ENCODE results near the gene CTDSPL. TPM values are rescaled to one million over a fixed set of nuclear protein-coding genes. Genes with fewer than 3 reads are reported as not detected.

CTDSPL gene
- total RNA-seq, 1 experiment from 2014 or later = 81.9 TPM

- TF ChIP-seq, protein P1, sequence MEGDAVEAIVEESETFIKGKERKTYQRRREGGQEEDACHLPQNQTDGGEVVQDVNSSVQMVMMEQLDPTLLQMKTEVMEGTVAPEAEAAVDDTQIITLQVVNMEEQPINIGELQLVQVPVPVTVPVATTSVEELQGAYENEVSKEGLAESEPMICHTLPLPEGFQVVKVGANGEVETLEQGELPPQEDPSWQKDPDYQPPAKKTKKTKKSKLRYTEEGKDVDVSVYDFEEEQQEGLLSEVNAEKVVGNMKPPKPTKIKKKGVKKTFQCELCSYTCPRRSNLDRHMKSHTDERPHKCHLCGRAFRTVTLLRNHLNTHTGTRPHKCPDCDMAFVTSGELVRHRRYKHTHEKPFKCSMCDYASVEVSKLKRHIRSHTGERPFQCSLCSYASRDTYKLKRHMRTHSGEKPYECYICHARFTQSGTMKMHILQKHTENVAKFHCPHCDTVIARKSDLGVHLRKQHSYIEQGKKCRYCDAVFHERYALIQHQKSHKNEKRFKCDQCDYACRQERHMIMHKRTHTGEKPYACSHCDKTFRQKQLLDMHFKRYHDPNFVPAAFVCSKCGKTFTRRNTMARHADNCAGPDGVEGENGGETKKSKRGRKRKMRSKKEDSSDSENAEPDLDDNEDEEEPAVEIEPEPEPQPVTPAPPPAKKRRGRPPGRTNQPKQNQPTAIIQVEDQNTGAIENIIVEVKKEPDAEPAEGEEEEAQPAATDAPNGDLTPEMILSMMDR (IDR thresholded peaks at IDR 0.05; ENCODE audit: unreplicated experiment) = no peak
- H3K4me1 Mint-ChIP-seq (ENCODE audit: low read depth, unreplicated experiment) = peaks cover 60% of the 10 kb centered on the region
- no peak for DNase-seq
- no TSS peak for BruUV-seq (replicated peaks)
- H3K36me3 Mint-ChIP-seq (ENCODE audit: insufficient read depth, unreplicated experiment) = peaks cover 31% of the 10 kb centered on the region
- CTCF ChIA-PET = interaction anchor here (0.7 to 3.1 kb wide), 11 partner anchors 9 to 113 kb away, joined by 3 to 19 read pairs (median 5); no protein-coding TSS in a partner anchor
- intact Hi-C loops (cut with micrococcal nuclease; ENCODE audit: unreplicated experiment) = loop anchor here (1.0 kb wide), 1 partner anchor 55 kb away; no protein-coding TSS in a partner anchor
- H3K9me3 Mint-ChIP-seq (ENCODE audit: low read depth, unreplicated experiment) = no peaks in the 10 kb centered on the region
- H3K4me3 Mint-ChIP-seq (ENCODE audit: low read depth, unreplicated experiment) = peak overlapping the region; percentile 31
- H3K27ac Mint-ChIP-seq (ENCODE audit: unreplicated experiment) = peak overlapping the region; percentile 36
- no peaks in the 10 kb centered on the region for H3K27me3 Mint-ChIP-seq (ENCODE audit: unreplicated experiment)
Observed at GRCh38 chr3:37964716-37965115, 103.0 kb downstream of the CTDSPL start.

- DNase-seq = peak; percentile 80
- peaks cover 48% of the 10 kb centered on the region for H3K36me3 Mint-ChIP-seq (ENCODE audit: insufficient read depth, unreplicated experiment)
- intact Hi-C loops (cut with micrococcal nuclease; ENCODE audit: unreplicated experiment) = loop anchor here (1.0 kb wide), 1 partner anchor 112 kb away; no protein-coding TSS in a partner anchor
Observed at GRCh38 chr3:37967260-37967881, 105.7 kb downstream of the CTDSPL start.

GRCh38 chr3:37968199-37968598 lies 106.5 kb downstream of the CTDSPL start:
- intact Hi-C loops (cut with micrococcal nuclease; ENCODE audit: unreplicated experiment) = no loop called here
- no peak for DNase-seq
- TF ChIP-seq, protein P1 (IDR thresholded peaks at IDR 0.05; ENCODE audit: unreplicated experiment) = no peak
- CTCF ChIA-PET = interaction anchor here (2.5 kb wide), 1 partner anchor 113 kb away, joined by 35 read pairs; no protein-coding TSS in a partner anchor
- peaks cover 56% of the 10 kb centered on the region for H3K4me1 Mint-ChIP-seq (ENCODE audit: low read depth, unreplicated experiment)
- H3K4me3 Mint-ChIP-seq (ENCODE audit: low read depth, unreplicated experiment) = no peak overlapping the region
- no peaks in the 10 kb centered on the region for H3K27me3 Mint-ChIP-seq (ENCODE audit: unreplicated experiment)
- H3K27ac Mint-ChIP-seq (ENCODE audit: unreplicated experiment) = no peak overlapping the region
- peaks cover 48% of the 10 kb centered on the region for H3K36me3 Mint-ChIP-seq (ENCODE audit: insufficient read depth, unreplicated experiment)
- H3K9me3 Mint-ChIP-seq (ENCODE audit: low read depth, unreplicated experiment) = no peaks in the 10 kb centered on the region
- no TSS peak for BruUV-seq (replicated peaks)

More at GRCh38 chr3:37967260-37967881, 105.7 kb downstream of the CTDSPL start:
- Mint-ChIP-seq H3K27me3 (ENCODE audit: unreplicated experiment) (no peaks in the 10 kb centered on the region), H3K9me3 (ENCODE audit: low read depth, unreplicated experiment) (no peaks in the 10 kb centered on the region), H3K27ac (ENCODE audit: unreplicated experiment) (no peak overlapping the region), H3K4me3 (ENCODE audit: low read depth, unreplicated experiment) (no peak overlapping the region), H3K4me1 (ENCODE audit: low read depth, unreplicated experiment) (peaks cover 55% of the 10 kb centered on the region)
- BruUV-seq (replicated peaks) = no TSS peak
- TF ChIP-seq, protein P1 (IDR thresholded peaks at IDR 0.05; ENCODE audit: unreplicated experiment) = peak; percentile 75
- CTCF ChIA-PET = interaction anchor here (0.6 to 2.5 kb wide), 10 partner anchors 9 to 112 kb away, joined by 3 to 35 read pairs (median 4); no protein-coding TSS in a partner anchor

DNA sequence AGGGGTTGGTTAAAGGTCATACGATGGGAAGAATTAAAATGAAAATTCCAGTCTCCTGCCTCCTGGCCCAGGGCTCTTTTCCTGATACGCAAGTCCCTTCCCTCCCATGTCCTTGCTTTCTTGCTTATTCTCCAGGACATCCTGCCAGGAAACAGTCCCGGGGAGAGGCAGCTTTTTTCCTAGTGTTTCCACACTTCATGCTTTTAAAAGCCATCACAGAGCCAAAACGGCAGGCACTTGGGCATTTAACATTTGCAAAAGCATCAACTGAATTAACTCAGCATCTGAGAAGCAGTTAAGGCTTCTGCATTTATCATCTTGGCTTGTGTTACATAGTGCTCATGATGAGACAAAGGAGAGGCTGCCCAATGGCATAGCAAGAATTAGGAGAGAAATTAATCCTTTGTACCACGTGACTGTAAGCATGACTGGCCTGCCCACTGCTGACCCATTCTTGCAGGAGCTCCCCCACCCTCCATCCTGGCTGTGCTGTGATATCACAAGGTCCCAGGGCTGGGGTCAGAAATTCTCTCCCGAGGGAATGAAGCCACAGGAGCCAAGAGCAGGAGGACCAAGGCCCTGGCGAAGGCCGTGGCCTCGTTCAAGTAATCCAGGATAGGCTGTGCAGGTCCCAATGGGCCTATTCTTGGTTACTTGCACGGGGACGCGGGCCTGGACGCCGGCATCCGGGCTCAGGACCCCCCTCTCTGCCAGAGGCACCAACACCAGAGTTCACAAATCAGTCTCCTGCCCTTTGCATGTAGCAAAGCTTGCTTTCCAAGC lies 107.3 kb downstream of the CTDSPL start:
- Mint-ChIP-seq H3K27ac (ENCODE audit: unreplicated experiment) (no peak overlapping the region), H3K4me1 (ENCODE audit: low read depth, unreplicated experiment) (peaks cover 57% of the 10 kb centered on the region), H3K9me3 (ENCODE audit: low read depth, unreplicated experiment) (no peaks in the 10 kb centered on the region), H3K36me3 (ENCODE audit: insufficient read depth, unreplicated experiment) (peaks cover 48% of the 10 kb centered on the region), H3K27me3 (ENCODE audit: unreplicated experiment) (no peaks in the 10 kb centered on the region), H3K4me3 (ENCODE audit: low read depth, unreplicated experiment) (no peak overlapping the region)
- CTCF ChIA-PET = interaction anchor here (2.5 kb wide), 1 partner anchor 114 kb away, joined by 35 read pairs; no protein-coding TSS in a partner anchor
- intact Hi-C loops (cut with micrococcal nuclease; ENCODE audit: unreplicated experiment) = no loop called here
- TF ChIP-seq, protein P1 (IDR thresholded peaks at IDR 0.05; ENCODE audit: unreplicated experiment) = no peak
- no peak for DNase-seq
- no TSS peak for BruUV-seq (replicated peaks)
